Measurements from ENCODE around the gene OLFML3.

The OLFML3 gene

GRCh38 chr1:113978863-113979702 is at the start of gene OLFML3:
Gene OLFML3 (plus strand): TSS chr1:113979474. CDS start chr1:113979517, 43 bp downstream.
- POLR2A ChIA-PET: interaction anchor here (0.6 to 1.0 kb wide), 4 partner anchors 17 to 27 kb away, joined by 3 to 4 read pairs (median 3); no protein-coding TSS in a partner anchor
- Histone ChIP-seq H3K9me3 (ENCODE audit: control insufficient read depth, insufficient read depth, low read depth, low read length) (no peaks in the 10 kb centered on the region), H3K36me3 (ENCODE audit: control insufficient read depth in 2 of 2, insufficient read depth in 1 of 2, low read length in 2 of 2) (peaks cover 0 to 11% of the 10 kb centered on the region in 2 experiments; a peak in 1 of 3 replicates), H3K4me1 (ENCODE audit: control insufficient read depth, insufficient read depth, low read length) (peaks cover 5% of the 10 kb centered on the region; the same call in 1 of the 2 replicates), H3K4me3 (ENCODE audit: low read depth, low read length) (no peak within 1 kb of the TSS), H3K27ac (ENCODE audit: extremely low read depth, low read depth, low read length) (no peak within 1 kb of the TSS; the same call in 1 of the 2 replicates)
- CTCF ChIA-PET: interaction anchor here (0.5 to 7.7 kb wide), 35 partner anchors 10 to 1490 kb away, joined by 3 to 99 read pairs (median 4); partner anchors contain the start of gene PHTF1
- no peak for TF ChIP-seq ZNF777 (tag by site-specific recombination; IDR thresholded peaks at IDR 0.05; ENCODE audit: borderline replicate concordance)
- TF ChIP-seq BCL11B (tag by site-specific recombination; IDR thresholded peaks at IDR 0.05; ENCODE audit: low read depth): 0 out of 2 replicates have a peak, but pooled peaks have one; percentile 22
- TF ChIP-seq ZNF24 (tag by site-specific recombination; IDR thresholded peaks at IDR 0.05): no peak
- TF ChIP-seq ZBTB10 (tag by site-specific recombination; IDR thresholded peaks at IDR 0.05): peak; percentile 74
- peak; percentile 50; the same call in 1 of the 2 replicates for TF ChIP-seq ZBTB17 (tag by site-specific recombination; IDR thresholded peaks at IDR 0.05)
- peak; percentile 62 for TF ChIP-seq KLF10 (tag by site-specific recombination; IDR thresholded peaks at IDR 0.05)
- no peak for TF ChIP-seq ZNF639 (tag by site-specific recombination; IDR thresholded peaks at IDR 0.05)
- 0 out of 2 replicates have a peak, but pooled peaks have one; percentile 19 for TF ChIP-seq ZNF398 (tag by site-specific recombination; IDR thresholded peaks at IDR 0.05)
- TF ChIP-seq ZEB2 (tag by site-specific recombination; IDR thresholded peaks at IDR 0.05): 0 out of 2 replicates have a peak, but pooled peaks have one; percentile 21
- TF ChIP-seq EGR2 (tag by site-specific recombination; IDR thresholded peaks at IDR 0.05; ENCODE audit: low read depth): peak; percentile 77
- TF ChIP-seq CTCF (tag by site-specific recombination; IDR thresholded peaks at IDR 0.05): peak; percentile 72
- TF ChIP-seq PBX3 (CRISPR knock-in tag; IDR thresholded peaks at IDR 0.05): no peak
- TF ChIP-seq ZNF341 (tag by site-specific recombination; IDR thresholded peaks at IDR 0.05; ENCODE audit: low read depth): peak; percentile 17; the same call in 1 of the 2 replicates
- peak; percentile 83 for TF ChIP-seq ZFHX2 (tag by site-specific recombination; conservative IDR thresholded peaks at IDR 0.05)
- TF ChIP-seq PATZ1 (tag by site-specific recombination; IDR thresholded peaks at IDR 0.05): no peak
- TF ChIP-seq ZNF654 (tag by site-specific recombination; IDR thresholded peaks at IDR 0.05; ENCODE audit: low read depth): peak; percentile 81
- peak; percentile 54 for TF ChIP-seq PRDM10 (tag by site-specific recombination; IDR thresholded peaks at IDR 0.05)
- 0 out of 2 replicates have a peak, but pooled peaks have one; percentile 24 for TF ChIP-seq SP7 (tag by site-specific recombination; IDR thresholded peaks at IDR 0.05)
- TF ChIP-seq ZFP37 (tag by site-specific recombination; IDR thresholded peaks at IDR 0.05): peak; percentile 46; the same call in 1 of the 2 replicates
- peak; percentile 29; the same call in 1 of the 2 replicates for TF ChIP-seq KLF9 (tag by site-specific recombination; IDR thresholded peaks at IDR 0.05; ENCODE audit: low read depth)

All from HEK293 (cell line).